GM12872 (cell line): ENCODE results near the gene FGF22.

Experiments used
- TF ChIP-seq, protein P1 (sequence below): IDR thresholded peaks from 3 replicates; pipeline ENCODE4 v1.5.1; 2011; ENCODE audit warnings: low read depth, mild to moderate bottlenecking, low read length, moderate library complexity; ENCODE audit not compliant: insufficient read depth

The FGF22 gene

DNA sequence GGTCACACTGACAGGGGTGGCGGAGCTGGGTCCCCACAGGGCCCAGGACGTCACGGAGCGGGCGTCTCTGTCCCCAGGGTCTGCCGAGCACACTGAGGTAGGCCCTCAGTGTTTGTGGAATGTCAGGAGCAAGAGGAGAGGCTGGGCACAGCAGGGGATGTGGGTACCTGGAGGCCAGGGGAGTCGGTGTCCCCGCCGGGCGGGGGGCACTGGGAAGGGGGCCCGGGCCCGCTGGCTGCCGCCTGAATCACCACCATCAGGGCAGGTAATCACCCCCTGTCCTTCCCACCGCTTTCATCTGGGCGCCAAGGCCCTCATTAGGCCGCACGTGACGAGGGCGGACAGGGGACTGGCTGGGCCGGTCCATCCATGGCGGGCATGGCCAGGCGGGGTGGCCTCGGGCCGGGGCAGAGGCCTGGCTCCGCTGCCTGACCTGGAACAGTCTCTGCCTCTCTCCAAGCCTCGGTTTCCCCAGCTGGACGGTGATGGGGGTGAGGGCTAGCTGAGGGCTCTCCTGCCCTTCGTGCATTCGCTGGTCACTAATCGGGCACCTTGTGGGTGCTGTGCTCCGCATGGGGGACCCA lies 1.0 kb downstream of the FGF22 start:
- TF ChIP-seq, protein P1, sequence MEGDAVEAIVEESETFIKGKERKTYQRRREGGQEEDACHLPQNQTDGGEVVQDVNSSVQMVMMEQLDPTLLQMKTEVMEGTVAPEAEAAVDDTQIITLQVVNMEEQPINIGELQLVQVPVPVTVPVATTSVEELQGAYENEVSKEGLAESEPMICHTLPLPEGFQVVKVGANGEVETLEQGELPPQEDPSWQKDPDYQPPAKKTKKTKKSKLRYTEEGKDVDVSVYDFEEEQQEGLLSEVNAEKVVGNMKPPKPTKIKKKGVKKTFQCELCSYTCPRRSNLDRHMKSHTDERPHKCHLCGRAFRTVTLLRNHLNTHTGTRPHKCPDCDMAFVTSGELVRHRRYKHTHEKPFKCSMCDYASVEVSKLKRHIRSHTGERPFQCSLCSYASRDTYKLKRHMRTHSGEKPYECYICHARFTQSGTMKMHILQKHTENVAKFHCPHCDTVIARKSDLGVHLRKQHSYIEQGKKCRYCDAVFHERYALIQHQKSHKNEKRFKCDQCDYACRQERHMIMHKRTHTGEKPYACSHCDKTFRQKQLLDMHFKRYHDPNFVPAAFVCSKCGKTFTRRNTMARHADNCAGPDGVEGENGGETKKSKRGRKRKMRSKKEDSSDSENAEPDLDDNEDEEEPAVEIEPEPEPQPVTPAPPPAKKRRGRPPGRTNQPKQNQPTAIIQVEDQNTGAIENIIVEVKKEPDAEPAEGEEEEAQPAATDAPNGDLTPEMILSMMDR = no peak

- TF ChIP-seq, protein P1 = no peak
These were observed 2.0 kb downstream of the FGF22 start for GRCh38 chr19:641702-642101.

DNA sequence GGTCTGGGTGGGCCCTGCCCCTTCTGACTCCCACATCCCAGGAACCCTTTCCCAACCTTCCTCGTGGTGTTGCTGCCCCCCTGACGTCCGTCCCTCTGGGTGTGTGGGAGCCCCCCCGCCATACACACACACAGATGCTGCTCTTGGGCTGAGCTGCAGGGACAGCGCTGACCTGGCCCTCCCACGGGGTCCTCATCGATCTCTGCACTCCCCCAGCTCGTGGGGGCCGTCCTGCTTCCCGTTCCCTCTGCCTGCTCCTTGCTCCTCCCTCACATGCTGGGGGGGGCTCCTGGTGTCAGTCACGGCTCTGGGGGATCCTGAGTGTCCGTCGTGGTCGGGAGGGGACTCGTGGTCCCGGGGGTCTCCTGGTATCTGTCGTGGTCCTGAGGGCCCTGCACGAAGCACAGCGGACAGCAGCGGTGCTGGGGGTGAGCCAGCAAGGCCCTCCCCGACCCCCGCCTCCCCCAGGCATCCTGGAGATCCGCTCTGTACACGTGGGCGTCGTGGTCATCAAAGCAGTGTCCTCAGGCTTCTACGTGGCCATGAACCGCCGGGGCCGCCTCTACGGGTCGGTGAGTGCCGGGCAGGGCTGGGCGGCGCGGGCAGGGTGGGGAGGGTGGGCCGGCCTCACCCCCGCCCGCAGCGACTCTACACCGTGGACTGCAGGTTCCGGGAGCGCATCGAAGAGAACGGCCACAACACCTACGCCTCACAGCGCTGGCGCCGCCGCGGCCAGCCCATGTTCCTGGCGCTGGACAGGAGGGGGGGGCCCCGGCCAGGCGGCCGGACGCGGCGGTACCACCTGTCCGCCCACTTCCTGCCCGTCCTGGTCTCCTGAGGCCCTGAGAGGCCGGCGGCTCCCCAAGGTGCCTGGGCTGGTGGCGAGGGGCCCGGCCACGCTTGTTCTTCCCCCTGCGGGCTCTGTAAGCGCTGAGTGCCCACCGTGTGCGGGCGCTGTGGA lies 3.4 kb downstream of the FGF22 start:
- TF ChIP-seq, protein P1 = no peak

DNA sequence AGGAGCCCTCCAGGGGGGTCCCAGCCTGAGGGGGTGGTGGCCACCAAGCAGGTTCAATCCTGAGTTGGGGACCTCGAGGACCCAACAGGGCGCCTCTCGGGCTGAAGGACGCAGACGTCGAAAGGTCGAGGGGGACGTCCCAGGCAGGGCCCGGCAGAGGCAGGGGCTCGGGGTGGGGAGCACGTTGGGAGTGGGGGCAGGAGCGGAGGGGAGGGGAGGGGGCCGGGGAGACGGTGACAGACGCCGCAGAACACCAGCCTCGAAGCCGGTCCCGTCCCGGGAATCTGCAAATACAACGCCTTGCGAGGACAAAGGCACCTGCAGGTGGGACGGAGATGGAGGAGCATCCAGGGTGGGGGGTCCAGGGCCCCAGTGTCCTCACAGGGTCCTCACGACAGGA lies 4.1 kb downstream of the FGF22 start:
- TF ChIP-seq, protein P1 = no peak

GRCh38 chr19:644363-644762 lies 4.7 kb downstream of the FGF22 start:
- TF ChIP-seq, protein P1 = no peak

GRCh38 chr19:644789-645188 lies 5.1 kb downstream of the FGF22 start:
- TF ChIP-seq, protein P1 = no peak

DNA sequence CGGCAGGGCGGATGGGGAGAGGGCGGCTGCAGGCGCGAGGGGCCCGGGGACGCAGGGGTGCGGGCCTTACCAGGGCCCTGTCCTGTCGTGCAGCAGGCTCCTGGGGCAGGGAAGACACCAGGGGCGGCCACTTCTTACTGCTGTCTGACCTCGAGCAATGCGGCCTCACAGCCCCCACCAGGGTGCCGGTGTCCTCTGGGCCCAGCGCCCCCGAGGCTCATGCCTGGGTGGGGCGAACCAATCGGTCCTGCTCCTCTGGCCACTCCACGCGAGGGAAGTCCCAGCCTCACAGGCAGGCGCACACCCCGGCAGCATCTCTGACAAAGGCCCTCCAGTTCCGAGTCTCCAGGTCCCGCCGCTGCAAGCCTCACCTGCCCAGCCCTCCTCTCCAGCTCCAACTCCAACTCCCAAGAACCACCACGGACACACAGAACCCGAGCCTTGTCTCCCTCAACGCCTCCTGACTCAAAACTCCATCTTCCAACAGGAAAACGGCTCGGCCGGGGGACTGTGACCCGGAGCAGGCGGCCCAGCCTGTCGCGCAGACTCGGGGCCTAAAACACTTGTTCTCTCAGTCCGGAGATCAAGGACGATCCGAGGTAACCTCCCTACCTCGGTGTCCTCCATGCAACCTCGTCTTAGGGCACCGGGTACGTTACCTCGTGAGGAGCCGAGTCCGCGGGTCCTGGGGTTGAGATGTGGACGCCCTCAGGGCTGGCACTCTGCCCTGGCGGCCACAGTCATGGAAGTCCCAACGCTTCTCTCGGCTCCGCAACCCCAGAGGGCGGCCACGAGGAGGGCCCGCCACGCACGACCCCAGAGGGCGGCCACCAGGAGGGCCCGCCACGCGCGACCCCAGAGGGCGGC lies 6.5 kb downstream of the FGF22 start:
- TF ChIP-seq, protein P1 = no peak
